ENCODE results near the gene POMC.

Gene POMC

DNA sequence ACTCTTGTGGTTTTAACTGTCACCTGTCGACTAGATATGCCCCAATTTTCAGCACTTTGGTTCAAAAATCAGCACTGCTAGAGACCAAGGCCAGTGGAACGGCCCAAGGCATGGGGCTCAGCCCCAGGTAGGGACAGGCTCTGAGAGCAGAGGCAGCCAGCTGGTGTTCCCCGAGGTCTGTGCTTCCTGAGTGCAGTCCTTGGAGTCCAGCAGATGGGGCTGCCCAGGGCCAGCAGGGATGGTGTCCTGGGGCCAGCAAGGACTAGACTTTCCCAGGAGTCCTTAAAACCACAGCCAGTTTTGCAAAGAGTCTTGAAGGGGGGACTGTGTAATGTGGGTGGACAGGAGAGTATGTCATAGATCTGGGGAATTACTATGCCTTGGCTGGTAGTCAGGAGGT is 56.3 kb downstream of the POMC start:
- no peak overlapping the region for H3K27ac ChIP-seq (ENCODE audit: low read depth, low read length)
- TF ChIP-seq, protein P1, sequence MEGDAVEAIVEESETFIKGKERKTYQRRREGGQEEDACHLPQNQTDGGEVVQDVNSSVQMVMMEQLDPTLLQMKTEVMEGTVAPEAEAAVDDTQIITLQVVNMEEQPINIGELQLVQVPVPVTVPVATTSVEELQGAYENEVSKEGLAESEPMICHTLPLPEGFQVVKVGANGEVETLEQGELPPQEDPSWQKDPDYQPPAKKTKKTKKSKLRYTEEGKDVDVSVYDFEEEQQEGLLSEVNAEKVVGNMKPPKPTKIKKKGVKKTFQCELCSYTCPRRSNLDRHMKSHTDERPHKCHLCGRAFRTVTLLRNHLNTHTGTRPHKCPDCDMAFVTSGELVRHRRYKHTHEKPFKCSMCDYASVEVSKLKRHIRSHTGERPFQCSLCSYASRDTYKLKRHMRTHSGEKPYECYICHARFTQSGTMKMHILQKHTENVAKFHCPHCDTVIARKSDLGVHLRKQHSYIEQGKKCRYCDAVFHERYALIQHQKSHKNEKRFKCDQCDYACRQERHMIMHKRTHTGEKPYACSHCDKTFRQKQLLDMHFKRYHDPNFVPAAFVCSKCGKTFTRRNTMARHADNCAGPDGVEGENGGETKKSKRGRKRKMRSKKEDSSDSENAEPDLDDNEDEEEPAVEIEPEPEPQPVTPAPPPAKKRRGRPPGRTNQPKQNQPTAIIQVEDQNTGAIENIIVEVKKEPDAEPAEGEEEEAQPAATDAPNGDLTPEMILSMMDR (IDR thresholded peaks at IDR 0.05; ENCODE audit: low read depth, low read length, poor library complexity, severe bottlenecking) = no peak
- TF ChIP-seq EZH2phosphoT487 (IDR thresholded peaks at IDR 0.05; ENCODE audit: borderline replicate concordance, low read length) = no peak
- no peaks in the 10 kb centered on the region for H3K9me2 ChIP-seq (replicated peaks; ENCODE audit: control insufficient read depth, low read length)

More for the DNA sequence above, 56.3 kb downstream of the POMC start:
- Histone ChIP-seq H3K9me3 (ENCODE audit: control insufficient read depth, insufficient read depth, low read length) (no peaks in the 10 kb centered on the region), H4K20me1 (ENCODE audit: control insufficient read depth, insufficient read depth, low read depth, low read length) (no peaks in the 10 kb centered on the region), H3K36me3 (ENCODE audit: control insufficient read depth, low read length) (no peaks in the 10 kb centered on the region), H3F3A (ENCODE audit: control insufficient read depth, insufficient read depth) (no peaks in the 10 kb centered on the region), H3K4me1 (ENCODE audit: control insufficient read depth, low read length) (no peaks in the 10 kb centered on the region), H3K27me3 (ENCODE audit: control insufficient read depth, low read length) (peaks cover 5% of the 10 kb centered on the region), H3K79me2 (ENCODE audit: control insufficient read depth, low read length) (no peaks in the 10 kb centered on the region), H3K4me2 (ENCODE audit: low read length) (no peak overlapping the region), H3K4me3 (ENCODE audit: low read length) (no peak overlapping the region)
